ENCODE results near the gene TBL1Y.

- TF ChIP-seq CTCF (conservative IDR thresholded peaks at IDR 0.05; ENCODE audit: low read depth, low read length): no peak
- TF ChIP-seq EZH2 (IDR thresholded peaks at IDR 0.05; ENCODE audit: borderline replicate concordance, low read depth, low read length, poor library complexity, severe bottlenecking): no peak
Observed at GRCh38 chrY:7007911-7008310, 97.4 kb downstream of the TBL1Y start.

Measured in A673 (cell line).